Hepatocyte (in vitro differentiated cells): ENCODE data around the gene KRT20.

Experiments used
- CTCF ChIP-seq: fragments of 200-600 bp; sonication (generic); IDR thresholded peaks from 2 replicates; pipeline ENCODE4 v1.5.1; 2016; ENCODE audit warnings: antibody characterized with exemption, mild to moderate bottlenecking; ENCODE audit not compliant: poor library complexity
- EZH2 ChIP-seq: fragments of 200-600 bp; sonication (generic); IDR thresholded peaks from 2 replicates; pipeline ENCODE4 v1.6.1; 2016; ENCODE audit warnings: antibody characterized with exemption, mild to moderate bottlenecking, borderline replicate concordance

GRCh38 chr17:40883031-40883430 is 2.0 kb downstream of the KRT20 start:
- TF ChIP-seq CTCF (no peak), EZH2 (no peak)
